H1 (cell line): ENCODE data around the gene CYP17A1. TPM values are rescaled to one million over a fixed set of nuclear protein-coding genes. Genes with fewer than 3 reads are reported as not detected.

Source experiments
- E2F6 ChIP-seq: IDR thresholded peaks from 2 replicates; pipeline ENCODE4 v1.6.1; 2012; ENCODE audit warnings: inconsistent platforms
- EGR1 ChIP-seq: IDR thresholded peaks from 2 replicates; pipeline ENCODE4 v1.6.1; 2011; ENCODE audit warnings: low read depth, low read length, borderline replicate concordance
- SAP30 ChIP-seq: fragments of 300-600 bp; sonication (generic); IDR thresholded peaks from 2 replicates; pipeline ENCODE4 v1.7.1; 2012; ENCODE audit warnings: low read length, moderate library complexity, mild to moderate bottlenecking, inconsistent platforms; ENCODE audit not compliant: insufficient read depth, insufficient replicate concordance
- polyA plus RNA-seq, 7 experiments: library from polyadenylated mRNA; depleted of rRNA in 3 of 7; stranded (reverse) in 5 of 7; unstranded in 2 of 7; fragments of >200 nt in 5 of 7; fragments of 200-250 nt in 2 of 7; gene quantifications; 1 replicate in 5 of 7; 2 replicates in 1 of 7; 4 replicates in 1 of 7; pipeline versions ENCODE4 v1.2.1 to v1.2.3, GENCODE V29; 2011 to 2013; ENCODE audit warnings: missing spikeins in 2 of 7, mixed read lengths in 2 of 7
- total RNA-seq: library from RNA; stranded (reverse); fragmentation: NEBNext Ultra II Directional; extraction: Animal tissue kit (Norgen Biotek cat#: 25700); gene quantifications from 2 replicates; pipeline ENCODE4 v1.2.1, GENCODE V29; 2021

The CYP17A1 gene
- total and polyA plus RNA-seq, 2 of the 8 experiments (the other 6 are each of a cell fraction or from before 2014, with no cell fraction given): not detected

- TF ChIP-seq E2F6 (no peak), SAP30 (no peak), EGR1 (no peak)
These were observed 55.2 kb downstream of the CYP17A1 start (continued) for GRCh38 chr10:102781921-102782557.
